H9 (cell line): ENCODE measurements around the gene SLC9A2. TPM values are rescaled to one million over a fixed set of nuclear protein-coding genes. Genes with fewer than 3 reads are reported as not detected.

Source experiments
- DNase-seq: peaks from one replicate; pipeline ENCODE4 v3.0.0-alpha.2; 2017
- H2AFZ ChIP-seq: one replicate; pipeline ENCODE4 v1.6.1; 2013; ENCODE audit warnings: mild to moderate bottlenecking, low read length, control low read depth, moderate library complexity
- H2AK5ac ChIP-seq: 2 replicates; pipeline ENCODE4 v1.6.1; 2013; ENCODE audit warnings: low read length, control low read depth, mixed read lengths; ENCODE audit not compliant: insufficient read length
- H2BK120ac ChIP-seq: one replicate; pipeline ENCODE4 v1.6.1; 2013; ENCODE audit warnings: low read depth, mild to moderate bottlenecking, low read length, control low read depth, inconsistent platforms; ENCODE audit not compliant: poor library complexity, severe bottlenecking
- H2BK12ac ChIP-seq: 2 replicates; pipeline ENCODE4 v1.6.1; 2013; ENCODE audit warnings: low read length, control low read depth, mixed read lengths, low read depth; ENCODE audit not compliant: insufficient read length
- H2BK15ac ChIP-seq: 2 replicates; pipeline ENCODE4 v1.6.1; 2013; ENCODE audit warnings: low read depth, low read length, control low read depth
- H2BK20ac ChIP-seq: one replicate; pipeline ENCODE4 v1.6.1; 2013; ENCODE audit warnings: low read depth, mild to moderate bottlenecking, low read length, control low read depth, inconsistent platforms; ENCODE audit not compliant: poor library complexity, severe bottlenecking
- H2BK5ac ChIP-seq: 2 replicates; pipeline ENCODE4 v1.6.1; 2013; ENCODE audit warnings: low read length, control low read depth, mixed read lengths; ENCODE audit not compliant: insufficient read length
- H3K14ac ChIP-seq: 2 replicates; pipeline ENCODE4 v1.6.1; 2013; ENCODE audit warnings: low read length, control low read depth; ENCODE audit not compliant: insufficient read depth
- H3K18ac ChIP-seq: 2 replicates; pipeline ENCODE4 v1.6.1; 2013; ENCODE audit warnings: low read depth, mild to moderate bottlenecking, mixed read lengths, low read length, control low read depth; ENCODE audit not compliant: insufficient read length
- H3K23ac ChIP-seq: 2 replicates; pipeline ENCODE4 v1.6.1; 2013; ENCODE audit warnings: low read length, control low read depth, mixed read lengths, low read depth; ENCODE audit not compliant: insufficient read length
- H3K23me2 ChIP-seq: 2 replicates; pipeline ENCODE4 v1.6.1; 2013; ENCODE audit warnings: low read depth, mild to moderate bottlenecking, mixed read lengths, low read length, control low read depth; ENCODE audit not compliant: insufficient read length, poor library complexity, severe bottlenecking
- H3K27ac ChIP-seq: 2 replicates; pipeline ENCODE4 v1.5.1; 2013; ENCODE audit warnings: low read length, control low read depth, mixed read lengths, low read depth; ENCODE audit not compliant: insufficient read length
- H3K27me3 ChIP-seq: 2 replicates; pipeline ENCODE4 v1.6.1; 2013; ENCODE audit warnings: low read length, control low read depth, inconsistent platforms; ENCODE audit not compliant: insufficient read depth
- H3K4ac ChIP-seq: 2 replicates; pipeline ENCODE4 v1.6.1; 2013; ENCODE audit warnings: low read depth, mild to moderate bottlenecking, control low read depth, inconsistent platforms, low read length, moderate library complexity
- H3K4me1 ChIP-seq: 2 replicates; pipeline ENCODE4 v1.6.1; 2013; ENCODE audit warnings: low read length, control low read depth, inconsistent platforms; ENCODE audit not compliant: insufficient read depth
- H3K4me2 ChIP-seq: 2 replicates; pipeline ENCODE4 v1.6.1; 2013; ENCODE audit warnings: low read length, control low read depth, mixed read lengths; ENCODE audit not compliant: insufficient read length, insufficient read depth
- H3K56ac ChIP-seq: 2 replicates; pipeline ENCODE4 v1.6.1; 2013; ENCODE audit warnings: low read depth, mild to moderate bottlenecking, mixed read lengths, low read length, control low read depth; ENCODE audit not compliant: insufficient read length
- H3K79me1 ChIP-seq: 2 replicates; pipeline ENCODE4 v1.6.1; 2013; ENCODE audit warnings: low read depth, mild to moderate bottlenecking, moderate library complexity, low read length, control low read depth, inconsistent platforms; ENCODE audit not compliant: insufficient read depth, poor library complexity, severe bottlenecking
- H3K79me2 ChIP-seq: 2 replicates; pipeline ENCODE4 v1.6.1; 2013; ENCODE audit warnings: low read length, control low read depth, inconsistent platforms; ENCODE audit not compliant: insufficient read depth
- H3K9ac ChIP-seq: 2 replicates; pipeline ENCODE4 v1.6.1; 2013; ENCODE audit warnings: low read length, control low read depth, mixed read lengths; ENCODE audit not compliant: insufficient read length; ENCODE audit errors: extremely low read depth
- H3K9me3 ChIP-seq: one replicate; pipeline ENCODE4 v1.6.1; 2013; ENCODE audit warnings: low read depth, low read length, inconsistent platforms; ENCODE audit not compliant: control insufficient read depth
- H3T11ph ChIP-seq: one replicate; pipeline ENCODE4 v1.6.1; 2013; ENCODE audit warnings: mild to moderate bottlenecking, low read length, control low read depth, inconsistent platforms
- H4K20me1 ChIP-seq: one replicate; pipeline ENCODE4 v1.6.1; 2013; ENCODE audit not compliant: control insufficient read depth, insufficient read length, insufficient read depth
- H4K5ac ChIP-seq: 2 replicates; pipeline ENCODE4 v1.6.1; 2013; ENCODE audit warnings: low read depth, mild to moderate bottlenecking, mixed read lengths, low read length, control low read depth; ENCODE audit not compliant: insufficient read length
- H4K8ac ChIP-seq: replicated peaks from 2 replicates; pipeline ENCODE4 v1.6.1; 2013; ENCODE audit warnings: low read length, control low read depth, mixed read lengths, low read depth; ENCODE audit not compliant: insufficient read length
- H4K91ac ChIP-seq: 2 replicates; pipeline ENCODE4 v1.6.1; 2013; ENCODE audit warnings: low read depth, mild to moderate bottlenecking, moderate library complexity, mixed read lengths, low read length, control low read depth; ENCODE audit not compliant: insufficient read length
- H3K27ac Mint-ChIP-seq, 3 experiments: 2 replicates in 2 of 3; 3 replicates in 1 of 3; pipeline ENCODE4 v1.8.0; 2020 to 2021; ENCODE audit warnings: mixed read lengths in 3 of 3, mild to moderate bottlenecking in 1 of 3, moderate library complexity in 1 of 3
- H3K27me3 Mint-ChIP-seq: 2 replicates; pipeline ENCODE4 v1.8.0; 2021; ENCODE audit warnings: low read depth, mild to moderate bottlenecking, moderate library complexity, mixed read lengths
- H3K36me3 Mint-ChIP-seq, 3 experiments: 2 replicates in 2 of 3; 3 replicates in 1 of 3; pipeline ENCODE4 v1.8.0; 2020 to 2021; ENCODE audit warnings: low read depth in 3 of 3, mixed read lengths in 3 of 3; ENCODE audit not compliant: insufficient read depth in 1 of 3
- H3K4me1 Mint-ChIP-seq, 2 experiments: 2 replicates each; pipeline ENCODE4 v1.8.0; 2020; ENCODE audit warnings: mixed read lengths in 2 of 2
- H3K4me3 Mint-ChIP-seq, 2 experiments: 2 replicates in 1 of 2; 3 replicates in 1 of 2; pipeline ENCODE4 v1.8.0; 2020 to 2021; ENCODE audit warnings: mild to moderate bottlenecking in 2 of 2, mixed read lengths in 2 of 2, moderate library complexity in 1 of 2
- H3K9me3 Mint-ChIP-seq, 2 experiments: 2 replicates in 1 of 2; 3 replicates in 1 of 2; pipeline ENCODE4 v1.8.0; 2020; ENCODE audit warnings: mild to moderate bottlenecking in 2 of 2, mixed read lengths in 2 of 2, moderate library complexity in 1 of 2
- CTCF ChIP-seq: fragments of 200-600 bp; sonication (generic); conservative IDR thresholded peaks from 3 replicates; pipeline ENCODE4 v1.8.0; 2021; ENCODE audit warnings: antibody characterized with exemption, mild to moderate bottlenecking
- WGBS: extraction: QIAGEN DNeasy Blood & Tissue Kit; methylation state at CpG from one replicate; pipeline ENCODE4 v1.1.7; 2013; ENCODE audit warnings: missing lambda C conversion rate, low lambda C conversion rate, mixed read lengths; ENCODE audit not compliant: insufficient read length; ENCODE audit errors: extremely low coverage; 5-methylcytosine and 5-hydroxymethylcytosine counted together
- total RNA-seq: library from RNA; stranded (reverse); gene quantifications from 2 replicates; pipeline ENCODE4 v1.2.1, GENCODE V29; 2021

SLC9A2 gene
- total RNA-seq, 1 experiment from 2014 or later: 0.04 TPM

DNA sequence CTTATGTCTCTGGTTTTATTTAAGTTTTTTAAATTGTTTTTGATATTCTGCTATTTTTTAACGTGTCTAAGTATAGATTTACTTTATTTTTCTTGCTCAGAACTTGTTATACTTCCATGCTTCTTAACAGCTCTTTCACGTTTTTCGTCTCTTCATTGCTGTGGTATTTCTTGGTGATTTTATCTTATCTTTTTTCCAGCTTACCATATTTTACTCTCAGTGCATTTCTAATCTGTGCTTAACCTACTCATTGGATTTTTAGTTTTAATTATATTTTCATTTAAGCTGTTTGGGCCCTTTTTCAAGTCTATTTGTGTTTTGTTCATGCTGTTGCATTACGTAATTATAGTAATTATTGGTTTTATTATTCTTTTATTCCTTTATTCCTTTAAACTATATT lies 11.1 kb downstream of the SLC9A2 start:
- Histone ChIP-seq H3K4me2 (no peak overlapping the region), H3K23me2 (no peaks in the 10 kb centered on the region), H3K27ac (no peak overlapping the region), H2AK5ac (no peak overlapping the region), H2BK20ac (no peak overlapping the region), H2BK120ac (no peak overlapping the region), H3K4ac (no peak overlapping the region), H3K23ac (no peak overlapping the region), H4K91ac (no peak overlapping the region), H3K4me1 (no peaks in the 10 kb centered on the region), H3K79me1 (no peaks in the 10 kb centered on the region), H4K5ac (no peak overlapping the region), H3K79me2 (no peaks in the 10 kb centered on the region), H3K27me3 (no peaks in the 10 kb centered on the region), H3K9me3 (no peaks in the 10 kb centered on the region), H3T11ph (no peak overlapping the region), H2AFZ (no peak overlapping the region), H4K8ac (no peak overlapping the region), H2BK15ac (no peak overlapping the region), H4K20me1 (no peaks in the 10 kb centered on the region), H3K9ac (no peak overlapping the region), H3K18ac (no peak overlapping the region), H3K56ac (no peak overlapping the region), H2BK12ac (no peak overlapping the region), H3K14ac (no peak overlapping the region), H2BK5ac (no peak overlapping the region)
- H3K27me3 Mint-ChIP-seq: peaks cover 2% of the 10 kb centered on the region; the same call in 1 of the 2 replicates
- no peak overlapping the region for H3K4me3 Mint-ChIP-seq
- peaks cover 8 to 11% of the 10 kb centered on the region in 2 experiments for H3K4me1 Mint-ChIP-seq
- WGBS: no CpG with 5 or more reads among the region's 4 CpGs
- H3K9me3 Mint-ChIP-seq: peaks cover 0 to 2% of the 10 kb centered on the region in 2 experiments; a peak in 2 of 5 replicates
- no peak for TF ChIP-seq CTCF
- DNase-seq: no peak
- H3K36me3 Mint-ChIP-seq: no peaks in the 10 kb centered on the region
- H3K27ac Mint-ChIP-seq: no peak overlapping the region
